ENCODE results near the gene GRB7.
"Not testable (repeated sequence)": the region's sequence is repeated elsewhere in the genome, so short reads cannot be mapped to it uniquely, and the experiment has no call there.

GRB7 gene

DNA sequence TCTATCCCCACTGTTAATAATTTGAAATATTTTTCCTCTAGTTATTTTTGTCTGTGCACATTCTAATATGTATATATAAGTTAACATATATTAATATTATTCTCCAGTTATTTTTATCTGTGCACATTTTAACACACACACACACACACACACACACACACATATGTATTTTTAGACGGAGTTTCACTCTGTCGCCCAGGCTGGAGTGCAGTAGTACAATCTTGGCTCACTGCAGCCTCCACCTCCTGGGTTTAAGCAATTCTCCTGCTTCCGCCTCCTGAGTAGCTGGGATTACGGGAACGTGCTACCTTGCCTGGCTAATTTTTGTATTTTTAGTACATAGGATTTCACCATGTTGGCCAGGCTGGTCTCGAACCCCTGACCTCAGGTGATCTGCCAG, 20.1 kb upstream of the GRB7 start:
- H3K4me1 Mint-ChIP-seq (ENCODE audit: low read depth): no peaks in the 10 kb centered on the region
- H3K9me3 Mint-ChIP-seq (ENCODE audit: low read depth): no peaks in the 10 kb centered on the region
- no peaks in the 10 kb centered on the region for H3K27me3 Mint-ChIP-seq
- no peaks in the 10 kb centered on the region for H3K36me3 Mint-ChIP-seq
- no peak overlapping the region for H3K4me3 Mint-ChIP-seq
- H3K27ac Mint-ChIP-seq: no peak overlapping the region

DNA sequence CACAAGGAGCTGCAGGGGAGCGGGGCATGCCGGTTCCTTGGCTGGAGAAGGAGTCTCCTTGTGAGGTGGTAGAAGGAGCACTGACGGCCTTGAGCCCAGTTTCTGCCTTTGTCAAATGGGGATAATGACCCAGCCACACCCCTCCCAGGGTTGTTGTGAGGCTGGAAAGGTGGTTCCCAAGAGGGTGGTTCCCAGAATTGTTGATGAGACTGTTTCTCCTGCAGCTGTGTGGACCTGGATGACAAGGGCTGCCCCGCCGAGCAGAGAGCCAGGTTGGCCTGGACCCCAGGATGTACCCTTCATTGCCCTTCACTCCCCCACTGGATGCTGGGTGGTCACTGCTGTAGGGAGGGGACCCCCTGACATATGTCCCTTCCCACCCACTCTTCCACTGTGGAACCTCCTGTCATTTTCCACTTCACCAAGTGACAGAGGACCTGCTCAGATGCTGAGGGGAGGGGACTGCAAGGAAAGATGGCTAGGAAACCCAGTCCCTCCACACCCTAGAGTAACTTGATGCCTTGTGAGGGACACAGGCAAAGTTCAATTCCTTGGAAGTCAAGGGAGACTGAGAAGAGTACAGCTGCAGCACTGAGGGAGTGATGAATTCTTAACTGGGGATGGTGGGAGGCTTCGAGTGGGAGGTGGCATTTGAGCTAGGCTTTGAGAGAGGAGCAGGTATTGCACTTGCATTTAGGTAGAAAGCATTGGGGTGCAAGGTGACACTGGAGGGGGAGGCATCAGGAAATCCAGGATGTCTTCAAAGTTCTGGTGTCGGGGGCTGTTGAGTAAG, 18.0 kb upstream of the GRB7 start:
- no peaks in the 10 kb centered on the region for H3K27me3 Mint-ChIP-seq
- H3K36me3 Mint-ChIP-seq: peaks cover 2% of the 10 kb centered on the region
- H3K9me3 Mint-ChIP-seq (ENCODE audit: low read depth): no peaks in the 10 kb centered on the region
- H3K4me1 Mint-ChIP-seq (ENCODE audit: low read depth): no peaks in the 10 kb centered on the region
- no peak overlapping the region for H3K4me3 Mint-ChIP-seq
- H3K27ac Mint-ChIP-seq: no peak overlapping the region

DNA sequence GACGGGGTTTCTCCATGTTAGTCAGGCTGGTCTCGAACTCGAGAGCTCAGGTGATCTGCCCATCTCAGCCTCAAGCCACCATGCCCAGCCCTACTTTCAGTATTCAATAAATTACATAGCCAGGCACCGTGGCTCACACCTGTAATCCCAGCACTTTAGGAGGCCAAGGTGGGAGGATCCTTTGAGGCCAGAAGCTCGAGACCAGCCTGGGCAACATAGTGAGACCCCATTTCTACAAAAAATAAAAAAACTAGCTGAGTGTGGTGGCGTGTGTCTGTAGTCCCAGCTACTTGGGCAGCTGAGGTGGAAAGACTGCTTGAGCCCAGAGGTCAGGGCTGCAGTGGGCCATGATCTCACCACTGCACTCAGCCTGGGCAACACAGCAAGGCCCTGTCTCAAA, 15.6 kb upstream of the GRB7 start:
- H3K27me3 Mint-ChIP-seq: no peaks in the 10 kb centered on the region
- no peaks in the 10 kb centered on the region for H3K9me3 Mint-ChIP-seq (ENCODE audit: low read depth)
- no peaks in the 10 kb centered on the region for H3K4me1 Mint-ChIP-seq (ENCODE audit: low read depth)
- H3K4me3 Mint-ChIP-seq: no peak overlapping the region
- no peak overlapping the region for H3K27ac Mint-ChIP-seq
- H3K36me3 Mint-ChIP-seq: peaks cover 2% of the 10 kb centered on the region

GRCh38 chr17:39722965-39723848, 14.5 kb upstream of the GRB7 start:
- H3K4me3 Mint-ChIP-seq: no peak overlapping the region
- no peaks in the 10 kb centered on the region for H3K4me1 Mint-ChIP-seq (ENCODE audit: low read depth)
- H3K36me3 Mint-ChIP-seq: peaks cover 2% of the 10 kb centered on the region
- no peaks in the 10 kb centered on the region for H3K9me3 Mint-ChIP-seq (ENCODE audit: low read depth)
- H3K27me3 Mint-ChIP-seq: no peaks in the 10 kb centered on the region
- H3K27ac Mint-ChIP-seq: no peak overlapping the region

DNA sequence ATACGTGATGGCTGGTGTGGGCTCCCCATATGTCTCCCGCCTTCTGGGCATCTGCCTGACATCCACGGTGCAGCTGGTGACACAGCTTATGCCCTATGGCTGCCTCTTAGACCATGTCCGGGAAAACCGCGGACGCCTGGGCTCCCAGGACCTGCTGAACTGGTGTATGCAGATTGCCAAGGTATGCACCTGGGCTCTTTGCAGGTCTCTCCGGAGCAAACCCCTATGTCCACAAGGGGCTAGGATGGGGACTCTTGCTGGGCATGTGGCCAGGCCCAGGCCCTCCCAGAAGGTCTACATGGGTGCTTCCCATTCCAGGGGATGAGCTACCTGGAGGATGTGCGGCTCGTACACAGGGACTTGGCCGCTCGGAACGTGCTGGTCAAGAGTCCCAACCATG, 13.0 kb upstream of the GRB7 start:
- Mint-ChIP-seq H3K36me3 (peaks cover 3% of the 10 kb centered on the region), H3K27me3 (no peaks in the 10 kb centered on the region), H3K4me1 (ENCODE audit: low read depth) (peaks cover 13% of the 10 kb centered on the region), H3K9me3 (ENCODE audit: low read depth) (no peaks in the 10 kb centered on the region), H3K27ac (no peak overlapping the region), H3K4me3 (no peak overlapping the region)

GRCh38 chr17:39725923-39726322, 11.8 kb upstream of the GRB7 start:
- H3K4me1 Mint-ChIP-seq (ENCODE audit: low read depth): peaks cover 14% of the 10 kb centered on the region
- H3K9me3 Mint-ChIP-seq (ENCODE audit: low read depth): not testable (repeated sequence)

DNA sequence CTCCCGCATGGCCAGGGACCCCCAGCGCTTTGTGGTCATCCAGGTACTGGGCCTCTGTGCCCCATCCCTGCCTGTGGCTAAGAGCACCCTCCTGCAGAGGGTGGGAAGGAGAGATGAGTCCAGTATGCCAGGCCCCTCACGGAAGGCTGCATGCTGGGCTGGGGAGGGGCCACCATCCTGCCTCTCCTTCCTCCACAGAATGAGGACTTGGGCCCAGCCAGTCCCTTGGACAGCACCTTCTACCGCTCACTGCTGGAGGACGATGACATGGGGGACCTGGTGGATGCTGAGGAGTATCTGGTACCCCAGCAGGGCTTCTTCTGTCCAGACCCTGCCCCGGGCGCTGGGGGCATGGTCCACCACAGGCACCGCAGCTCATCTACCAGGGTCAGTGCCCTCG, 11.1 kb upstream of the GRB7 start:
- Mint-ChIP-seq H3K9me3 (ENCODE audit: low read depth) (no peaks in the 10 kb centered on the region), H3K4me3 (no peak overlapping the region), H3K27ac (no peak overlapping the region), H3K36me3 (peaks cover 3% of the 10 kb centered on the region), H3K4me1 (ENCODE audit: low read depth) (peaks cover 14% of the 10 kb centered on the region), H3K27me3 (no peaks in the 10 kb centered on the region)

More at GRCh38 chr17:39725923-39726322, 11.8 kb upstream of the GRB7 start:
- not testable (repeated sequence) for H3K36me3 Mint-ChIP-seq, H3K27me3 Mint-ChIP-seq, H3K4me3 Mint-ChIP-seq, H3K27ac Mint-ChIP-seq

- Mint-ChIP-seq H3K4me3 (no peak overlapping the region), H3K27ac (no peak overlapping the region), H3K4me1 (ENCODE audit: low read depth) (peaks cover 16% of the 10 kb centered on the region), H3K9me3 (ENCODE audit: low read depth) (no peaks in the 10 kb centered on the region), H3K27me3 (no peaks in the 10 kb centered on the region), H3K36me3 (peaks cover 3% of the 10 kb centered on the region)
Measured at GRCh38 chr17:39727556-39727955, 10.2 kb upstream of the GRB7 start.

- H3K9me3 Mint-ChIP-seq (ENCODE audit: low read depth): no peaks in the 10 kb centered on the region
- H3K36me3 Mint-ChIP-seq: peaks cover 2% of the 10 kb centered on the region
- H3K27ac Mint-ChIP-seq: peak overlapping the region; percentile 87
- peaks cover 16% of the 10 kb centered on the region for H3K4me1 Mint-ChIP-seq (ENCODE audit: low read depth)
- peak overlapping the region; percentile 94 for H3K4me3 Mint-ChIP-seq
- H3K27me3 Mint-ChIP-seq: no peaks in the 10 kb centered on the region
Measured at GRCh38 chr17:39729280-39729851, 8.4 kb upstream of the GRB7 start.

DNA sequence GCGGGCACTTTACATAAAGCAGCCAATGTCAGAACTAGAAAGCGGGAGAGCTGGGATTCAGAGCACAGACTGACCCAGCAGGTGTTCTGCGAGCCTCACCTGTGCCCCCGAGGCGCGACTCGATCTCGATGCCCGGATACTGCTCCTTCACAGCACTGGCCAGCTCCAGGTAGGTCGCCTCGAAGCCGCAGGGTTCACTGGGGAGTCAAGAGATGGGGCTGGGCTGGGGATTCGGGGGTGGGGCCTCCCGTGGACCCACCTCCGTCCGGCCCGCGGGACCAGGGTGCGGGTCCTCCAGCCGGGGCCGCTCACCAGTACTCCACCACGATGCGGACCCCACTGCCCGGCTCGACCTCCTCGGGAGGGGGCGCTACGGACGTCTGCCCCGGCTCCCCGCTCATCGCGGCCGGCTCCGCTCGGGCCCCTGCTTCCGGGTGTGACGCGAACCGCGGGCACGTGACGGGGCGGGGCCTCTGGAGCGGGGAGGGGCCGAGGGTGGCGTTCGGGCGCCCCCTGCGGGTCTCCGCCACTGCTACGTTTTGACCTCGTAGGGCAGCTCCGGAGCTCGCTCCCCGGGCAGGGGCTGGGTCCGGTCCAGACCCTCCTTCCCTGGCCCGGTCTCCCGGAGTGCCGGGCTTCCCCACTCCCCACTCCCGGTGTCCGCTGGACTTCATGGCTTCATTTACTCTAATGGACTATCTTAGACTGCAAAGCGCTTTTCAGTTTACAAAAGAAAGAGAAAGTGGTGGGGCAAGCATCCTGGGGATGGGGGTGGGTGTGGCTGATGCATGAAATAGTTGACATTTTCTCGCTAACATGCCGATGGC, 7.4 kb upstream of the GRB7 start, which contains the start of gene MIEN1:
Gene MIEN1 (minus strand): TSS at position 438 of the 827 bp plus-strand sequence. CDS start 37 bp downstream, at position 401.
- no peaks in the 10 kb centered on the region for H3K27me3 Mint-ChIP-seq
- H3K9me3 Mint-ChIP-seq (ENCODE audit: low read depth): no peaks in the 10 kb centered on the region
- H3K36me3 Mint-ChIP-seq: peaks cover 2% of the 10 kb centered on the region
- peak within 1 kb of the TSS; percentile 87 for H3K27ac Mint-ChIP-seq
- H3K4me3 Mint-ChIP-seq: peak within 1 kb of the TSS; percentile 94
- H3K4me1 Mint-ChIP-seq (ENCODE audit: low read depth): peaks cover 16% of the 10 kb centered on the region

DNA sequence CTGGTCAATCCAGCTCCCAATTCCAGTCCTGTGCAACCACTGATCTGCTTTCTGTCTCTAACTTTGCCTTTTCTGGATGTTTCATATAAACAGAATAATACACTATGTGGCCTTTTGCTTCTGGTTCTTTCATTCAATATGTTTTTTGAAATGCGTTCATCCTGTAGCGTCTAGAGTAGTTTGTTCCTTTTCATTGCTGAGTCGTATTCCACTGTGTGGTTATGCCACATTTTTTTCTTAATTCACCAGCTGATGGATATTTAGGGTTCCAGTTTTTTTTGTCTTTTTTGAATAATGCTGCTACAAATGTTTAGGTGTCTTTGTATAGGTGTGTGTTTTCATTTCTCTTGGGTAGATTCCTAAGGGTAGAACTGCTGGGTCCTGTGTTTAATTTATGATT, 5.2 kb upstream of the GRB7 start:
- H3K36me3 Mint-ChIP-seq: peaks cover 2% of the 10 kb centered on the region
- H3K27me3 Mint-ChIP-seq: no peaks in the 10 kb centered on the region
- H3K4me1 Mint-ChIP-seq (ENCODE audit: low read depth): peaks cover 16% of the 10 kb centered on the region
- H3K27ac Mint-ChIP-seq: no peak overlapping the region
- H3K9me3 Mint-ChIP-seq (ENCODE audit: low read depth): no peaks in the 10 kb centered on the region
- peak overlapping the region; percentile 3 for H3K4me3 Mint-ChIP-seq

DNA sequence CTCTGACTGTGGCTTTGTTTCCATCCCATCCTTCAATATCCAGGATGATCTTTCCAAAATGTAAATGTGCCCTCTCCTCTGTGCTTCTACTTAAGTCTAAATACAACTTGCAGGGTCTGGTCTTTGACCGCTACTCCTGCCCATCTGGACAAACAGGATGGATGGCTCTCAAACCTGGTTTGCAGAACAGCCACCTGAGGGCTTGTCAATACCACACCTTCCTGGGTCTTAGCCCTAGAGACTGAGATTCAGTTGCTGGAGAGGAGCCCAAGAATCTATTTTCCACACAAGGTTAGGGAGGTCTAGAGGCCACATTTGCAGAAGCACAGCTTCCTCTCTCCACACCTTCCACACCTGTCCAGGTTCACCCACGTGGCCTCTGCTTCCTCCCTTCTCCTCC, 1.9 kb upstream of the GRB7 start:
- H3K4me1 Mint-ChIP-seq (ENCODE audit: low read depth): peaks cover 15% of the 10 kb centered on the region
- no peak overlapping the region for H3K27ac Mint-ChIP-seq
- no peak overlapping the region for H3K4me3 Mint-ChIP-seq
- H3K9me3 Mint-ChIP-seq (ENCODE audit: low read depth): no peaks in the 10 kb centered on the region
- H3K27me3 Mint-ChIP-seq: peaks cover 3% of the 10 kb centered on the region
- no peaks in the 10 kb centered on the region for H3K36me3 Mint-ChIP-seq

DNA sequence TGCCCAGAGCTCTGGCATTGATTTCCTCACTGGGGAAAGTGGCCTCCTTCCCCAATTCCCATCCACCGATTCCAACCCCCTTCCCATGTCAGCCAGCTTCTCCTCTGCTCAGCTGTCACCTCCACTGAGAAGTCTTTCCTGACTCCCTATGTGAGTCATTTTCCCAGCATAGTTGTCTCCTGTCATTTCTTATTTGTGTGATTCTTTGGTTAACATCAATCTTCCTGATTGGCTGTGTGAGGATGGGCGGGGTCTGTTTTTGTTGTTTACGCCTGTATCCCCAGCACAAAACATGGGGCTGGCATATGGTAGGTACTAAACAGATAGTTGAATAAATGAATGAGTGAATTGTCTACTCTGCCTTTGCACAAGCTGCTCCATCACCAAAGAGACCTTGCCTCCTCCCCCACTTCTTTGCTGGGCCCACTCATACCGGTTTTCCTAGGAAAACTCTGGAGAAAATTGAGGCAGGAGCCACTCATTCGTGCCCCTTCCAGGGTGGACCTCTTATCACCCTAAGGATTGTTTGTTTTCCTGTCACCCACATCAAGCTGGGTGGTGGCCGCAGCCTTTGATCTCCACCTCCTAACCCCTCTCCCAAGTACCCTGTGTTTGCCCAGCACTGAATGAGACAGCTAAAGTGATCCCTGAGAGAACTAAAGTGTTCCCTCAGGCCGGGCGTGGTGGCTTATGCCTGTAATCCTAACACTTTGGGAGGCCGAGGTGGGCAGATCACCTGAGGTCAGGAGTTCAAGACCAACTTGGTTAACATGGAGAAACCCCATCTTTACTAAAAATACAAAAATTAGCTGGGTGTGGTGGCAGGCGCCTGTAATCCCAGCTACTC, 1.2 kb upstream of the GRB7 start:
- peaks cover 3% of the 10 kb centered on the region for H3K27me3 Mint-ChIP-seq
- no peaks in the 10 kb centered on the region for H3K9me3 Mint-ChIP-seq (ENCODE audit: low read depth)
- peaks cover 15% of the 10 kb centered on the region for H3K4me1 Mint-ChIP-seq (ENCODE audit: low read depth)
- no peak overlapping the region for H3K4me3 Mint-ChIP-seq
- H3K27ac Mint-ChIP-seq: no peak overlapping the region
- H3K36me3 Mint-ChIP-seq: no peaks in the 10 kb centered on the region

Measured in activated naive CD8-positive, alpha-beta T cell (primary cell).